Keratinocyte (primary cell): ENCODE results near the gene LGALS7.

Experiments used
- EZH2 ChIP-seq: IDR thresholded peaks from one replicate; pipeline ENCODE4 v1.6.1; 2012; ENCODE audit warnings: inconsistent platforms, mild to moderate bottlenecking, low read length, moderate library complexity
- TF ChIP-seq, protein P1 (sequence below), 3 experiments: IDR thresholded peaks in 1 of 3; conservative IDR thresholded peaks in 1 of 3; optimal IDR thresholded peaks in 1 of 3; 2 replicates in 2 of 3; 3 replicates in 1 of 3; pipeline versions ENCODE3 to v1.5.1; 2011; ENCODE audit warnings: low read length in 3 of 3, mild to moderate bottlenecking in 3 of 3, moderate library complexity in 2 of 3, control low read depth in 1 of 3, inconsistent platforms in 1 of 3; ENCODE audit not compliant: insufficient read depth in 2 of 3; ENCODE audit errors: extremely low read depth in 1 of 3

DNA sequence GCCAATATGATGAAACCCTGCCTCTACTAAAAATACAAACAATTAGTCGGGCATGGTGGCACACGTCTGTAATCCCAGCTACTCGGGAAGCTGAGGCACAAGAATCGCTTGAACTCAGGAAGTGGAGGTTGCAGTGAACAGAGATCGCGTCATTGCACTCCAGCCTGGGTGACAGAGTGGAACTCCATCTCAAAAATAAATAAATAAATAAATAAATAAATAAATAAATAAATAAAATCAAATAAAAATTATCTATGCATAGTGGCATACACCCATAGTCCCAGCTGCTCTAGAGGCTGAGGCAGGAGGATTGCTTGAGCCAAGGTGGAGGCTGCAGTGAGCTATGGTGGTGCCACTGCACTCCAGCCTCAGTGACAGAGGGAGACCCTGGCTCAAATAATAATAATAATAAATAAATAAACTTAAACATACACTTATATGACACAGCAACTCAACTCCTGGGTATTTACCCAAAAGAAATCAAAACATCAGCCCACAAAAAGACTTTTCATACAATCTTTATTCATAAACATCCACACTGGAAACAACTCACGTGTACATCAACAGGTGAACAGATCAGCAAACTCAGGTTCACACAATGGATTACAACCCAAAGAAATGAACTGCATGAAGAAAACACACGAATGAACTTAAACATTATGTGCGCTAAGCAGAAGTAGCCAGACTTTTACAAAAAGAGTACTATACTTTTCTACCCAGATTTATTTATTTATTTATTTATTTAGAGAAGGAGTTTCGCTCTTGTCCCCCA is 6.9 kb downstream of the LGALS7 start:
- TF ChIP-seq, protein P1, sequence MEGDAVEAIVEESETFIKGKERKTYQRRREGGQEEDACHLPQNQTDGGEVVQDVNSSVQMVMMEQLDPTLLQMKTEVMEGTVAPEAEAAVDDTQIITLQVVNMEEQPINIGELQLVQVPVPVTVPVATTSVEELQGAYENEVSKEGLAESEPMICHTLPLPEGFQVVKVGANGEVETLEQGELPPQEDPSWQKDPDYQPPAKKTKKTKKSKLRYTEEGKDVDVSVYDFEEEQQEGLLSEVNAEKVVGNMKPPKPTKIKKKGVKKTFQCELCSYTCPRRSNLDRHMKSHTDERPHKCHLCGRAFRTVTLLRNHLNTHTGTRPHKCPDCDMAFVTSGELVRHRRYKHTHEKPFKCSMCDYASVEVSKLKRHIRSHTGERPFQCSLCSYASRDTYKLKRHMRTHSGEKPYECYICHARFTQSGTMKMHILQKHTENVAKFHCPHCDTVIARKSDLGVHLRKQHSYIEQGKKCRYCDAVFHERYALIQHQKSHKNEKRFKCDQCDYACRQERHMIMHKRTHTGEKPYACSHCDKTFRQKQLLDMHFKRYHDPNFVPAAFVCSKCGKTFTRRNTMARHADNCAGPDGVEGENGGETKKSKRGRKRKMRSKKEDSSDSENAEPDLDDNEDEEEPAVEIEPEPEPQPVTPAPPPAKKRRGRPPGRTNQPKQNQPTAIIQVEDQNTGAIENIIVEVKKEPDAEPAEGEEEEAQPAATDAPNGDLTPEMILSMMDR (optimal IDR thresholded peaks at IDR 0.05 in 1 of 3, IDR thresholded peaks at IDR 0.05 in 1 of 3, conservative IDR thresholded peaks at IDR 0.05 in 1 of 3; ENCODE audit: extremely low read depth in 1 of 3, insufficient read depth in 2 of 3, low read length in 3 of 3): no peak
- TF ChIP-seq EZH2: no peak
